Suprapubic skin (tissue), 4 donors: ENCODE results near the gene ST3GAL3. TPM values are rescaled to one million over a fixed set of nuclear protein-coding genes. Genes with fewer than 3 reads are reported as not detected.

Experiments used
- DNase-seq, 2 donors: peaks; one replicate each; pipeline ENCODE4 v3.0.0-alpha.2; 2019; ENCODE audit warnings: low spot score in 2 of 2
- H3K27ac ChIP-seq: fragments of 200-600 bp; sonication (generic); one replicate; pipeline ENCODE4 v1.5.1; 2019
- H3K27me3 ChIP-seq: fragments of 200-600 bp; sonication (generic); one replicate; pipeline ENCODE4 v1.5.1; 2019
- H3K36me3 ChIP-seq: fragments of 200-600 bp; sonication (generic); one replicate; pipeline ENCODE4 v1.5.1; 2019
- H3K4me1 ChIP-seq: fragments of 200-600 bp; sonication (generic); one replicate; pipeline ENCODE4 v1.5.1; 2019
- H3K4me3 ChIP-seq: fragments of 200-600 bp; sonication (generic); one replicate; pipeline ENCODE4 v1.5.1; 2019; ENCODE audit warnings: mild to moderate bottlenecking
- H3K9me3 ChIP-seq: fragments of 200-600 bp; sonication (generic); one replicate; pipeline ENCODE4 v1.5.1; 2019
- CTCF ChIP-seq, 2 donors: fragments of 200-600 bp in 1 of 2; fragments of 450-650 bp in 1 of 2; sonication (generic) in 1 of 2; IDR thresholded peaks; one replicate each; pipeline ENCODE4 v1.5.1; 2016 to 2019; ENCODE audit warnings: antibody characterized with exemption in 2 of 2, mild to moderate bottlenecking in 1 of 2, moderate library complexity in 1 of 2
- EP300 ChIP-seq: sonication (generic); formaldehyde crosslinking; IDR thresholded peaks from one replicate; pipeline ENCODE4 v1.6.1; 2017; ENCODE audit warnings: antibody characterized with exemption
- POLR2A ChIP-seq, 2 donors: fragments of 450-650 bp; IDR thresholded peaks; one replicate each; pipeline ENCODE4 v1.6.1; 2017; ENCODE audit warnings: antibody characterized with exemption in 2 of 2, mild to moderate bottlenecking in 2 of 2, moderate library complexity in 2 of 2
- POLR2AphosphoS5 ChIP-seq, 3 donors: sonication (generic); formaldehyde crosslinking; IDR thresholded peaks; one replicate each; pipeline ENCODE4 v1.6.1; 2017; ENCODE audit warnings: antibody characterized with exemption in 3 of 3
- WGBS: methylation state at CpG from one replicate; pipeline ENCODE4 v1.1.5; 2018; 5-methylcytosine and 5-hydroxymethylcytosine counted together
- total RNA-seq, 4 donors: library from RNA; depleted of rRNA; stranded (reverse); fragments of >200 nt; gene quantifications; one replicate each; pipeline ENCODE4 v1.1.0, GENCODE V29; 2016

Gene ST3GAL3
- total RNA-seq = 10 to 100 TPM in 2 of 4 donors, 1 to 10 TPM in 2; 6.3 to 21.0 (median 9.9) TPM

- H3K4me3 ChIP-seq = peak within 1 kb of the TSS; percentile 95
- no CpG with 5 or more reads among the region's 103 CpGs for WGBS
- H3K27ac ChIP-seq = peak within 1 kb of the TSS; percentile 79
- H3K9me3 ChIP-seq = no peaks in the 10 kb centered on the region
- peak; percentile 94 to 97 for DNase-seq
- H3K27me3 ChIP-seq = no peaks in the 10 kb centered on the region
- TF ChIP-seq POLR2AphosphoS5 (IDR thresholded peaks at IDR 0.05) (peak in 1 of 3 donors; percentile 28), EP300 (no peak), CTCF (IDR thresholded peaks at IDR 0.05) (no peak), POLR2A (IDR thresholded peaks at IDR 0.05) (no peak)
- H3K36me3 ChIP-seq = peaks cover 22% of the 10 kb centered on the region
- peaks cover 22% of the 10 kb centered on the region for H3K4me1 ChIP-seq
These were observed at the start of gene ST3GAL3 for GRCh38 chr1:43707190-43708001. ST3GAL3 (plus strand) TSS chr1:43707536; CDS start chr1:43736263, 28,727 bp downstream.

- Histone ChIP-seq H3K27ac (no peak overlapping the region), H3K36me3 (peaks cover 97% of the 10 kb centered on the region), H3K4me1 (no peaks in the 10 kb centered on the region), H3K4me3 (no peak overlapping the region), H3K27me3 (no peaks in the 10 kb centered on the region), H3K9me3 (no peaks in the 10 kb centered on the region)
- no peak for TF ChIP-seq POLR2AphosphoS5 (IDR thresholded peaks at IDR 0.05)
- no peak for TF ChIP-seq POLR2A (IDR thresholded peaks at IDR 0.05)
- WGBS = 90% methylated on average over 14 of the region's 14 CpGs
- DNase-seq = no peak
These were observed 47.8 kb upstream of the ST3GAL3 start for GRCh38 chr1:43659212-43660166.

GRCh38 chr1:43660355-43660754 is 47.0 kb upstream of the ST3GAL3 start:
- Histone ChIP-seq H3K27me3 (no peaks in the 10 kb centered on the region), H3K4me1 (no peaks in the 10 kb centered on the region), H3K4me3 (no peak overlapping the region), H3K27ac (no peak overlapping the region), H3K36me3 (peaks cover 98% of the 10 kb centered on the region), H3K9me3 (no peaks in the 10 kb centered on the region)
- no peak for TF ChIP-seq CTCF (IDR thresholded peaks at IDR 0.05)
- no peak for TF ChIP-seq EP300
- TF ChIP-seq POLR2AphosphoS5 (IDR thresholded peaks at IDR 0.05) = no peak
- no peak for TF ChIP-seq POLR2A (IDR thresholded peaks at IDR 0.05)
- DNase-seq = no peak
- WGBS = 75% methylated on average over 4 of the region's 4 CpGs

GRCh38 chr1:43664369-43664768 is 43.0 kb upstream of the ST3GAL3 start:
- Histone ChIP-seq H3K27me3 (no peaks in the 10 kb centered on the region), H3K4me3 (no peak overlapping the region), H3K9me3 (no peaks in the 10 kb centered on the region), H3K4me1 (peaks cover 8% of the 10 kb centered on the region), H3K27ac (no peak overlapping the region), H3K36me3 (peaks cover 98% of the 10 kb centered on the region)
- no peak for TF ChIP-seq POLR2AphosphoS5 (IDR thresholded peaks at IDR 0.05)
- TF ChIP-seq POLR2A (IDR thresholded peaks at IDR 0.05) = no peak
- TF ChIP-seq CTCF (IDR thresholded peaks at IDR 0.05) = no peak
- no peak for TF ChIP-seq EP300
- WGBS = 78% methylated on average over 4 of the region's 4 CpGs
- DNase-seq = no peak

- no peak overlapping the region for H3K27ac ChIP-seq
- no peaks in the 10 kb centered on the region for H3K9me3 ChIP-seq
- H3K27me3 ChIP-seq = no peaks in the 10 kb centered on the region
- TF ChIP-seq POLR2AphosphoS5 (IDR thresholded peaks at IDR 0.05) = no peak
- no peak for TF ChIP-seq POLR2A (IDR thresholded peaks at IDR 0.05)
- no peak for TF ChIP-seq EP300
- TF ChIP-seq CTCF (IDR thresholded peaks at IDR 0.05) = no peak
- H3K4me3 ChIP-seq = no peak overlapping the region
- H3K36me3 ChIP-seq = peaks cover 100% of the 10 kb centered on the region
- DNase-seq = no peak
- peaks cover 8% of the 10 kb centered on the region for H3K4me1 ChIP-seq
These were observed 40.7 kb upstream of the ST3GAL3 start for GRCh38 chr1:43666608-43667007.
